Loucy (cell line): Measurements from ENCODE around the gene SYT2.
"Not testable (repeated sequence)": the region's sequence is repeated elsewhere in the genome, so short reads cannot be mapped to it uniquely, and the experiment has no call there.

ENCODE experiments used
- H2AFZ ChIP-seq: fragments of 200-600 bp; sonication (generic); 2 replicates; pipeline ENCODE4 v1.6.0; 2016; ENCODE audit warnings: antibody characterized with exemption, mild to moderate bottlenecking, low read length, moderate library complexity
- H3F3A ChIP-seq: fragments of 200-600 bp; 2 replicates; pipeline ENCODE4 v1.6.0; 2016; ENCODE audit warnings: antibody characterized with exemption, low read depth, mild to moderate bottlenecking
- H3K27me3 ChIP-seq: fragments of 200-600 bp; sonication (generic); 2 replicates; pipeline ENCODE4 v1.6.1; 2014; ENCODE audit warnings: low read length, mild to moderate bottlenecking; ENCODE audit not compliant: insufficient read depth, poor library complexity, severe bottlenecking
- H3K36me3 ChIP-seq: fragments of 200-600 bp; sonication (generic); 2 replicates; pipeline ENCODE4 v1.6.1; 2016; ENCODE audit warnings: low read length; ENCODE audit not compliant: insufficient read depth
- H3K4me1 ChIP-seq: fragments of 200-600 bp; sonication (generic); 2 replicates; pipeline ENCODE4 v1.5.1; 2014; ENCODE audit warnings: low read length, mild to moderate bottlenecking; ENCODE audit not compliant: insufficient read depth, poor library complexity, severe bottlenecking
- H3K4me2 ChIP-seq: fragments of 200-600 bp; sonication (generic); 2 replicates; pipeline ENCODE4 v1.6.0; 2014; ENCODE audit warnings: antibody characterized with exemption, low read length, low read depth, mild to moderate bottlenecking; ENCODE audit not compliant: poor library complexity, severe bottlenecking
- H3K4me3 ChIP-seq: fragments of 200-600 bp; sonication (generic); 2 replicates; pipeline ENCODE4 v1.5.1; 2014; ENCODE audit warnings: low read length, mild to moderate bottlenecking, mixed read lengths; ENCODE audit not compliant: poor library complexity, severe bottlenecking
- H3K79me2 ChIP-seq: fragments of 200-600 bp; sonication (generic); 2 replicates; pipeline ENCODE4 v1.6.1; 2014; ENCODE audit warnings: low read length; ENCODE audit not compliant: insufficient read depth
- H3K9ac ChIP-seq: fragments of 200-600 bp; sonication (generic); 2 replicates; pipeline ENCODE4 v1.6.0; 2014; ENCODE audit warnings: mild to moderate bottlenecking, low read depth, low read length, moderate library complexity; ENCODE audit not compliant: poor library complexity, severe bottlenecking
- H3K9me2 ChIP-seq: fragments of 200-600 bp; sonication (generic); replicated peaks from 2 replicates; pipeline ENCODE4 v1.6.1; 2016; ENCODE audit warnings: low read depth, low read length, mixed read lengths
- H3K9me3 ChIP-seq: fragments of 200-600 bp; sonication (generic); 2 replicates; pipeline ENCODE4 v1.6.1; 2014; ENCODE audit warnings: mild to moderate bottlenecking, antibody characterized with exemption, low read length, low read depth; ENCODE audit not compliant: insufficient read depth
- H4K20me1 ChIP-seq: fragments of 200-600 bp; sonication (generic); 2 replicates; pipeline ENCODE4 v1.6.0; 2014; ENCODE audit warnings: antibody characterized with exemption, low read length, mild to moderate bottlenecking; ENCODE audit not compliant: insufficient read depth, poor library complexity, severe bottlenecking
- EZH2phosphoT487 ChIP-seq: fragments of 200-600 bp; IDR thresholded peaks from 2 replicates; pipeline ENCODE4 v1.6.1; 2018; ENCODE audit warnings: antibody characterized with exemption, mild to moderate bottlenecking, moderate library complexity, borderline replicate concordance
- TF ChIP-seq, protein P1 (sequence below): fragments of 200-600 bp; sonication (generic); conservative IDR thresholded peaks from 2 replicates; pipeline ENCODE4 v1.5.1; 2014; ENCODE audit warnings: mild to moderate bottlenecking, antibody characterized with exemption, low read length

The SYT2 gene

DNA sequence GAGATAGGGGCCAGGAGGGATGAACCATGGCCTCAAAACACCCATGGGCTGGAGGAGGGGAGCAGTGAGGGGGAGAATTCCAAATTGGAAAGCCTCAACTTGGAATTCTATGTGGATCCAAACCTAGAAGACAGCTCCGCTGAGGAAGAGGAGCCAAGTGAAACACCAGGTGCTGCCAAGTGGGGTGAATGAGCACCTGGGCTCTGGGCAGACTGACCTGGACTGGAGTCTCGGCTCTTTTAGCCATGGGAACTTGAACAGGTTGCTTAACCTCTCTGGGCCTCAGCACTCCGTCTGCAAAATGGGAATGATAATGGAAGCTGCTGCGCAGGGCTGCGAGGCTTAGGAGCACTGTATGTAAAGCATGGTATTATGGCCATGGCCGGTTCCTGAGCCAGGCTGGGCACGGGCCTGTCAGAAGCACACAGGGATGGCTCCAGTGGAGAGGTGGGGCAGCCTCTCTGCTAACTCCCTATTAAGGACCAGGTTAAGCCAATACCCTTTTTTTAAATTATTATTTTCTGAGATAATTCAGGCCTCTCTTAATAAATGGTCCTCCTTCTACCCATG, 81.5 kb downstream of the SYT2 start:
- H3K4me1 ChIP-seq = peaks cover 30% of the 10 kb centered on the region
- no peak overlapping the region for H3K9ac ChIP-seq
- peak overlapping the region; percentile 30 for H3K4me2 ChIP-seq
- no peak overlapping the region for H2AFZ ChIP-seq
- no peaks in the 10 kb centered on the region for H3F3A ChIP-seq
- H3K4me3 ChIP-seq = no peak overlapping the region
- TF ChIP-seq, protein P1, sequence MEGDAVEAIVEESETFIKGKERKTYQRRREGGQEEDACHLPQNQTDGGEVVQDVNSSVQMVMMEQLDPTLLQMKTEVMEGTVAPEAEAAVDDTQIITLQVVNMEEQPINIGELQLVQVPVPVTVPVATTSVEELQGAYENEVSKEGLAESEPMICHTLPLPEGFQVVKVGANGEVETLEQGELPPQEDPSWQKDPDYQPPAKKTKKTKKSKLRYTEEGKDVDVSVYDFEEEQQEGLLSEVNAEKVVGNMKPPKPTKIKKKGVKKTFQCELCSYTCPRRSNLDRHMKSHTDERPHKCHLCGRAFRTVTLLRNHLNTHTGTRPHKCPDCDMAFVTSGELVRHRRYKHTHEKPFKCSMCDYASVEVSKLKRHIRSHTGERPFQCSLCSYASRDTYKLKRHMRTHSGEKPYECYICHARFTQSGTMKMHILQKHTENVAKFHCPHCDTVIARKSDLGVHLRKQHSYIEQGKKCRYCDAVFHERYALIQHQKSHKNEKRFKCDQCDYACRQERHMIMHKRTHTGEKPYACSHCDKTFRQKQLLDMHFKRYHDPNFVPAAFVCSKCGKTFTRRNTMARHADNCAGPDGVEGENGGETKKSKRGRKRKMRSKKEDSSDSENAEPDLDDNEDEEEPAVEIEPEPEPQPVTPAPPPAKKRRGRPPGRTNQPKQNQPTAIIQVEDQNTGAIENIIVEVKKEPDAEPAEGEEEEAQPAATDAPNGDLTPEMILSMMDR = no peak
- no peak for TF ChIP-seq EZH2phosphoT487
- H3K79me2 ChIP-seq = no peaks in the 10 kb centered on the region
- H3K9me2 ChIP-seq = no peaks in the 10 kb centered on the region
- H3K27me3 ChIP-seq = no peaks in the 10 kb centered on the region
- H3K9me3 ChIP-seq = no peaks in the 10 kb centered on the region
- no peaks in the 10 kb centered on the region for H3K36me3 ChIP-seq
- no peaks in the 10 kb centered on the region for H4K20me1 ChIP-seq

DNA sequence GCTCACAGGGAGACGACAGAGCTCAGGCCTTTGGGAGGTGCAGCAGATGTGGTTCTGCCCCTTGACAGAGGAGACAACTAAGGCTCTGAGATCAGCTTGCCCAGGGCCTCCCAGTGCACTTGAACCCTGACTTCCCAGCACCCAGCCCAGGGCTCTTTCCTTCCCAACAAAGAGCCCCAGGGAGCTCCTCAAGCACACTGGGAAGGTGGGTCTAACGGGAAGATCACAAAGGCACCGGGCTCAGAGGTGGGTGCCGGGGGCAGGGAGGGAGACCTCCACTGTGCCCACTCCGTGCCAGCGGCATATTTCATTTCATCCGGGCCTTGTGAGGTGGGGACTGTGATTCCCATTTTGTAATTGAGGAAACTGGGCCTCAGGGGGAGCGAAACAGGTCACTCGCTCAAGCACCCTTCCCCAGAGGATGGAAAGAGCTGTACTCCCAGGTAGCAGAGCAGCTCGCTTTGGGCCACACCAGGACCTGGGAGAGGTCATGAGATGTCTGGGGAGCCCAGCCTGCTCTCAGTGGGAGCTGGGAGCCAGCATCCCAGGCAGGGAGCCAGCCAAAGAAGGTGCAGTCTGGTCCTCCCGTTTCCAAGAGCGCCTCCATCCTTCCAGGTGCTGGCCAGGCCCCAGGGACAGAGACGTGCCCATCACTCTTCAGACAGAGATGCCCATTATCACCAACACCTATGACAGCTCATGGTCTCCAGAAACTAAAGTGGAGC, 82.3 kb downstream of the SYT2 start:
- Histone ChIP-seq H3K4me3 (no peak overlapping the region), H3K4me2 (no peak overlapping the region), H3K9me3 (no peaks in the 10 kb centered on the region), H3F3A (no peaks in the 10 kb centered on the region), H3K36me3 (no peaks in the 10 kb centered on the region), H2AFZ (no peak overlapping the region), H3K9me2 (no peaks in the 10 kb centered on the region), H3K9ac (no peak overlapping the region), H4K20me1 (no peaks in the 10 kb centered on the region), H3K4me1 (peaks cover 30% of the 10 kb centered on the region), H3K27me3 (no peaks in the 10 kb centered on the region), H3K79me2 (no peaks in the 10 kb centered on the region)
- TF ChIP-seq EZH2phosphoT487 = no peak
- TF ChIP-seq, protein P1 = no peak

DNA sequence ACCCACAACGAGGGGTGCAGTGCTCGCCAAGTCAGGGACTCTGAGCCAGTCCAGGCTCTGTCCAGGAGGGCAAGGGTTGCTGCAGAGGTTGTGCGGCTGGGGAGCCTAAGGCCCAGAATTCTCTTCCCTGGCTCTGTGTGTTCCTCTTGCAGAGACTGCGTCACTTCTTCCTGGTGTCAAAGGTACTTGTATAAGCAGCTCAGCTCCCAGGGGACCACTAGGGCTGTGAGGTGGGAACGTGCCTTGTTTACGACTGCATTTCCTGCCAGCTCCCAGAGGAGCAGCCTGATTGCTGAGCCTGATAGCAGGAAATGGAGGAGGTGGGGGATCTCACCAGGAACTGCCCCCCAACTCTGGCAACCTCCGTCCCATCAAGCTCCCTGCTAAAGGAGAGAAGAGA, 83.2 kb downstream of the SYT2 start:
- not testable (repeated sequence) for H3K9ac ChIP-seq, H4K20me1 ChIP-seq, H3K79me2 ChIP-seq, H3K9me2 ChIP-seq, H3K4me3 ChIP-seq, H3K36me3 ChIP-seq, H3F3A ChIP-seq, H2AFZ ChIP-seq, H3K9me3 ChIP-seq, H3K27me3 ChIP-seq
- H3K4me1 ChIP-seq = peaks cover 30% of the 10 kb centered on the region
- peak overlapping the region; percentile 33 for H3K4me2 ChIP-seq
